OCI-LY1 (cell line): ENCODE results near the gene PPP1R14D.

Experiments
- H2AFZ ChIP-seq: fragments of 200-600 bp; sonication (generic), shearing (Covaris generic); 2 replicates; pipeline ENCODE4 v1.6.0; 2014; ENCODE audit warnings: antibody characterized with exemption, mild to moderate bottlenecking, low read length
- H3F3A ChIP-seq: fragments of 200-600 bp; sonication (generic), shearing (Covaris generic); 2 replicates; pipeline ENCODE4 v1.6.0; 2014; ENCODE audit warnings: mild to moderate bottlenecking, antibody characterized with exemption, low read length, moderate library complexity; ENCODE audit not compliant: insufficient read depth
- H3K27ac ChIP-seq: fragments of 200-600 bp; sonication (generic); 2 replicates; pipeline ENCODE4 v1.5.1; 2014; ENCODE audit warnings: low read length, mixed run types, mild to moderate bottlenecking, low read depth; ENCODE audit not compliant: poor library complexity, severe bottlenecking
- H3K27me3 ChIP-seq: fragments of 200-600 bp; sonication (generic); 2 replicates; pipeline ENCODE4 v1.6.0; 2014; ENCODE audit warnings: antibody characterized with exemption, mild to moderate bottlenecking, low read length, moderate library complexity; ENCODE audit not compliant: insufficient read depth
- H3K36me3 ChIP-seq: fragments of 200-600 bp; sonication (generic); 2 replicates; pipeline ENCODE4 v1.6.1; 2014; ENCODE audit warnings: mild to moderate bottlenecking, antibody characterized with exemption, low read length, moderate library complexity, mixed read lengths; ENCODE audit not compliant: insufficient read depth
- H3K4me1 ChIP-seq: fragments of 200-600 bp; sonication (generic); 2 replicates; pipeline ENCODE4 v1.5.1; 2014; ENCODE audit warnings: mild to moderate bottlenecking, low read length, moderate library complexity; ENCODE audit not compliant: insufficient read depth, severe bottlenecking
- H3K4me2 ChIP-seq: fragments of 200-600 bp; sonication (generic), shearing (Covaris generic); 2 replicates; pipeline ENCODE4 v1.6.1; 2014; ENCODE audit warnings: low read length
- H3K4me3 ChIP-seq: fragments of 200-600 bp; sonication (generic); 2 replicates; pipeline ENCODE4 v1.5.1; 2014; ENCODE audit warnings: low read length, low read depth, mild to moderate bottlenecking, mixed read lengths; ENCODE audit not compliant: poor library complexity, severe bottlenecking
- H3K79me2 ChIP-seq: fragments of 200-600 bp; shearing (Covaris generic); 2 replicates; pipeline ENCODE4 v1.6.1; 2016; ENCODE audit warnings: mixed run types, low read length, mixed read lengths; ENCODE audit not compliant: insufficient read depth
- H3K9ac ChIP-seq: fragments of 200-600 bp; sonication (generic), shearing (Covaris generic); 2 replicates; pipeline ENCODE4 v1.6.1; 2014; ENCODE audit warnings: mild to moderate bottlenecking, low read length, mixed read lengths
- H3K9me2 ChIP-seq: fragments of 200-600 bp; sonication (generic), shearing (Covaris generic); 2 replicates; pipeline ENCODE4 v1.6.1; 2014; ENCODE audit warnings: low read depth, mild to moderate bottlenecking, low read length, mixed read lengths
- H3K9me3 ChIP-seq: fragments of 200-600 bp; shearing (Covaris generic); 2 replicates; pipeline ENCODE4 v1.6.1; 2014; ENCODE audit warnings: low read length, mixed read lengths
- H4K20me1 ChIP-seq: fragments of 200-600 bp; sonication (generic), shearing (Covaris generic); 2 replicates; pipeline ENCODE4 v1.6.0; 2016; ENCODE audit warnings: mild to moderate bottlenecking, low read length; ENCODE audit not compliant: insufficient read depth
- CTCF ChIP-seq: fragments of 200-600 bp; sonication (generic), shearing (Covaris generic); IDR thresholded peaks from 2 replicates; pipeline ENCODE4 v1.5.1; 2017; ENCODE audit warnings: mild to moderate bottlenecking, antibody characterized with exemption, low read length, moderate library complexity, mixed read lengths
- EZH2 ChIP-seq: fragments of 200-600 bp; sonication (generic), shearing (Covaris generic); IDR thresholded peaks from 2 replicates; pipeline ENCODE4 v1.8.0; 2017; ENCODE audit warnings: borderline replicate concordance, mixed run types, mild to moderate bottlenecking, antibody characterized with exemption, low read length, moderate library complexity, mixed read lengths

Gene PPP1R14D

GRCh38 chr15:40821195-40821594 lies 7.3 kb downstream of the PPP1R14D start:
- Histone ChIP-seq H2AFZ (no peak overlapping the region), H3K4me1 (no peaks in the 10 kb centered on the region), H3K36me3 (no peaks in the 10 kb centered on the region), H3K27ac (no peak overlapping the region), H3K9ac (no peak overlapping the region), H3K27me3 (no peaks in the 10 kb centered on the region), H3K4me2 (no peak overlapping the region), H3F3A (0 out of 2 replicates have a peak, but pooled peaks cover 3% of the 10 kb centered on the region), H3K9me2 (no peaks in the 10 kb centered on the region), H3K4me3 (no peak overlapping the region), H3K9me3 (no peaks in the 10 kb centered on the region), H4K20me1 (no peaks in the 10 kb centered on the region), H3K79me2 (no peaks in the 10 kb centered on the region)
- TF ChIP-seq CTCF, result no peak
- TF ChIP-seq EZH2, result no peak

- Histone ChIP-seq H3F3A (0 out of 2 replicates have a peak, but pooled peaks cover 3% of the 10 kb centered on the region), H3K9me2 (no peaks in the 10 kb centered on the region), H3K9me3 (no peaks in the 10 kb centered on the region), H3K4me1 (no peaks in the 10 kb centered on the region), H2AFZ (no peak overlapping the region), H3K4me2 (no peak overlapping the region), H3K79me2 (no peaks in the 10 kb centered on the region), H3K4me3 (no peak overlapping the region), H3K36me3 (peaks cover 10% of the 10 kb centered on the region; the same call in 1 of the 2 replicates), H3K27ac (no peak overlapping the region), H4K20me1 (no peaks in the 10 kb centered on the region), H3K27me3 (no peaks in the 10 kb centered on the region), H3K9ac (no peak overlapping the region)
- no peak for TF ChIP-seq EZH2
- TF ChIP-seq CTCF, result no peak
Measured at GRCh38 chr15:40819048-40819447, 9.5 kb downstream of the PPP1R14D start.

- no peak overlapping the region for H3K4me3 ChIP-seq
- no peaks in the 10 kb centered on the region for H3K79me2 ChIP-seq
- peaks cover 24% of the 10 kb centered on the region; the same call in 1 of the 2 replicates for H3K36me3 ChIP-seq
- H3K9me3 ChIP-seq, result no peaks in the 10 kb centered on the region
- H3K9ac ChIP-seq, result no peak overlapping the region
- no peaks in the 10 kb centered on the region for H3K4me1 ChIP-seq
- TF ChIP-seq EZH2 (no peak), CTCF (no peak)
- no peaks in the 10 kb centered on the region for H4K20me1 ChIP-seq
- H3K27ac ChIP-seq, result no peak overlapping the region
- H2AFZ ChIP-seq, result no peak overlapping the region
- 0 out of 2 replicates have a peak, but pooled peaks cover 3% of the 10 kb centered on the region for H3F3A ChIP-seq
- H3K4me2 ChIP-seq, result no peak overlapping the region
- no peaks in the 10 kb centered on the region for H3K9me2 ChIP-seq
- no peaks in the 10 kb centered on the region for H3K27me3 ChIP-seq
Measured at GRCh38 chr15:40815042-40815698, 13.3 kb downstream of the PPP1R14D start.
